ENCODE measurements around the gene CCDC27.
"Not testable (repeated sequence)": the region's sequence is repeated elsewhere in the genome, so short reads cannot be mapped to it uniquely, and the experiment has no call there.

DNA sequence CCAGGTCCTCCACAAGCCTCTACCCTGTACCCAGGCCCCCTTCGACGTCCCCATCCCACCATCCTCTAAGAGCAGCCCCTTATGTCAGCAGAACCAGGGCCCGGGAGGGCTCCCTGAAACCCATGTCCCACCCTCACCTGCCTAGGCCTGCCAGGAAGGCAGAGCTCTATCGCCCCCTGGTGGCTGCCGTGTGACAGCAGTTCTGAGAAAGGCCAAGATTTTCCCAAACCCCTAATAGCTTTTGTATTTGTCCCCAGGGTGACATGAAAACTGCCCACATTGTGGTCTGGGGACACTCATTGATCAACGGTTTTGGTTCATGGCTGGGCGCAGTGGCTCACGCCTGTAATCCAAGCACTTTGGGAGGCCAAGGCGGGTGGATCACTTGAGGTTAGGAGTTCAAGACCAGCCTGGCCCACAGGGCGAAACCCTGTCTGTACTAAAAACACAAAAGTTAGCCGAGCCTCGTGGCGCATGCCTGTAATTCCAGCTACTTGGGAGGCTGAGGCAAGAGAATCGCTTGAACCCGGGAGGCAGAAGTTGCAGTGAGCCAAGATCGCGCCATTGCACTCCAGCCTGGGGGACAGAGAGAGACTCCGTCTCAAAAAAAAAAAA, 27.7 kb upstream of the CCDC27 start:
- not testable (repeated sequence) for TF ChIP-seq POLR2A, EP300, POLR2AphosphoS5 (IDR thresholded peaks at IDR 0.05)
- TF ChIP-seq, protein P1, sequence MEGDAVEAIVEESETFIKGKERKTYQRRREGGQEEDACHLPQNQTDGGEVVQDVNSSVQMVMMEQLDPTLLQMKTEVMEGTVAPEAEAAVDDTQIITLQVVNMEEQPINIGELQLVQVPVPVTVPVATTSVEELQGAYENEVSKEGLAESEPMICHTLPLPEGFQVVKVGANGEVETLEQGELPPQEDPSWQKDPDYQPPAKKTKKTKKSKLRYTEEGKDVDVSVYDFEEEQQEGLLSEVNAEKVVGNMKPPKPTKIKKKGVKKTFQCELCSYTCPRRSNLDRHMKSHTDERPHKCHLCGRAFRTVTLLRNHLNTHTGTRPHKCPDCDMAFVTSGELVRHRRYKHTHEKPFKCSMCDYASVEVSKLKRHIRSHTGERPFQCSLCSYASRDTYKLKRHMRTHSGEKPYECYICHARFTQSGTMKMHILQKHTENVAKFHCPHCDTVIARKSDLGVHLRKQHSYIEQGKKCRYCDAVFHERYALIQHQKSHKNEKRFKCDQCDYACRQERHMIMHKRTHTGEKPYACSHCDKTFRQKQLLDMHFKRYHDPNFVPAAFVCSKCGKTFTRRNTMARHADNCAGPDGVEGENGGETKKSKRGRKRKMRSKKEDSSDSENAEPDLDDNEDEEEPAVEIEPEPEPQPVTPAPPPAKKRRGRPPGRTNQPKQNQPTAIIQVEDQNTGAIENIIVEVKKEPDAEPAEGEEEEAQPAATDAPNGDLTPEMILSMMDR (IDR thresholded peaks at IDR 0.05), result peak in 5 of 7 experiments; percentile 75 to 96 (median 84)
